MM.1S (cell line): ENCODE measurements around the gene MORN4.

Experiments used
- DNase-seq: peaks from one replicate; pipeline ENCODE4 v3.0.0-alpha.2; 2015
- H2AFZ ChIP-seq: fragments of 300-600 bp; sonication (generic); 2 replicates; pipeline ENCODE4 v1.6.0; 2016; ENCODE audit warnings: antibody characterized with exemption, low read length
- H3F3A ChIP-seq: fragments of 300-600 bp; sonication (generic); 2 replicates; pipeline ENCODE4 v1.6.1; 2016; ENCODE audit warnings: mild to moderate bottlenecking, antibody characterized with exemption, low read length, moderate library complexity, mixed read lengths; ENCODE audit not compliant: insufficient read depth
- H3K27ac ChIP-seq: fragments of 300-600 bp; sonication (generic); 2 replicates; pipeline ENCODE4 v1.5.1; 2016; ENCODE audit warnings: mild to moderate bottlenecking, low read length
- H3K27me3 ChIP-seq: fragments of 300-600 bp; sonication (generic); replicated peaks from 2 replicates; pipeline ENCODE4 v1.6.0; 2016; ENCODE audit warnings: low read length; ENCODE audit not compliant: insufficient read depth
- H3K36me3 ChIP-seq: fragments of 300-600 bp; sonication (generic); replicated peaks from 2 replicates; pipeline ENCODE4 v1.6.1; 2016; ENCODE audit warnings: mild to moderate bottlenecking, low read length, mixed read lengths; ENCODE audit not compliant: insufficient read depth
- H3K4me1 ChIP-seq: fragments of 300-600 bp; sonication (generic); 2 replicates; pipeline ENCODE4 v1.6.1; 2016; ENCODE audit warnings: low read length, mixed read lengths
- H3K4me2 ChIP-seq: fragments of 300-600 bp; sonication (generic); 2 replicates; pipeline ENCODE4 v1.6.0; 2016; ENCODE audit warnings: low read depth, low read length
- H3K4me3 ChIP-seq: fragments of 300-600 bp; sonication (generic); 2 replicates; pipeline ENCODE4 v1.5.1; 2016; ENCODE audit warnings: low read length, mixed read lengths
- H3K79me2 ChIP-seq: fragments of 300-600 bp; sonication (generic); 2 replicates; pipeline ENCODE4 v1.6.1; 2016; ENCODE audit warnings: mixed run types, low read length, mixed read lengths
- H3K9ac ChIP-seq: fragments of 300-600 bp; sonication (generic); 2 replicates; pipeline ENCODE4 v1.6.1; 2016; ENCODE audit warnings: low read length, mixed read lengths
- H3K9me2 ChIP-seq: fragments of 300-600 bp; sonication (generic); replicated peaks from 2 replicates; pipeline ENCODE4 v1.6.1; 2016; ENCODE audit warnings: mild to moderate bottlenecking, low read length, mixed read lengths; ENCODE audit not compliant: insufficient read depth
- H3K9me3 ChIP-seq: fragments of 300-600 bp; sonication (generic); replicated peaks from 2 replicates; pipeline ENCODE4 v1.6.1; 2016; ENCODE audit warnings: mild to moderate bottlenecking, low read length, mixed read lengths; ENCODE audit not compliant: insufficient read depth
- H4K20me1 ChIP-seq: fragments of 300-600 bp; sonication (generic); 2 replicates; pipeline ENCODE4 v1.6.1; 2016; ENCODE audit warnings: mild to moderate bottlenecking, low read length, moderate library complexity, mixed read lengths; ENCODE audit not compliant: insufficient read depth
- EZH2 ChIP-seq: fragments of 300-600 bp; sonication (generic); optimal IDR thresholded peaks from 2 replicates; pipeline ENCODE3; 2017; ENCODE audit warnings: low read depth, mild to moderate bottlenecking, antibody characterized with exemption, low read length, mixed read lengths
- EZH2phosphoT487 ChIP-seq: fragments of 300-600 bp; sonication (generic); IDR thresholded peaks from 2 replicates; pipeline ENCODE4 v1.6.1; 2018; ENCODE audit warnings: antibody characterized with exemption, low read length
- TF ChIP-seq, protein P1 (sequence below): fragments of 300-600 bp; sonication (generic); IDR thresholded peaks from 2 replicates; pipeline ENCODE4 v1.5.1; 2016; ENCODE audit warnings: antibody characterized with exemption, low read length, mixed read lengths

Gene MORN4

DNA sequence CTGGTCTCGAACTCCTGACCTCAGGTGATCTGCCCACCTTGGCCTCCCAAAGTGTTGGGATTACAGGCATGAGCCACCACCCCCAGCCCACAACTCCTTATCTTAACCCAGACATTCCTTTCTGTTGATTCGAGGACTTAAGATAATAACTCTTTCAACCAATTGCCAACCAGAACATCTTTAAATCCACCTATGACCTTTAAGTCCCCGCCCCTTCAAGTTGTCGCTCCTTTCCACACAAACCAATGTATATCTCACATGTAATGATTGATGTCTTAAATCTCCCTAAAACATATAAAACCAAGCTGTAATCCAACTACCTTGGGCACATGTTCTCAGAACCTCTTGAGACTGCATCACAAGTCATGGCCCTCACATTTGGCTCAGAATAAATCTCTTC is 68.5 kb downstream of the MORN4 start:
- Histone ChIP-seq H2AFZ (no peak overlapping the region), H3K9me2 (no peaks in the 10 kb centered on the region), H4K20me1 (no peaks in the 10 kb centered on the region), H3K4me1 (no peaks in the 10 kb centered on the region), H3K9ac (no peak overlapping the region), H3K27me3 (no peaks in the 10 kb centered on the region), H3F3A (no peaks in the 10 kb centered on the region), H3K4me2 (no peak overlapping the region), H3K4me3 (no peak overlapping the region), H3K79me2 (no peaks in the 10 kb centered on the region), H3K36me3 (no peaks in the 10 kb centered on the region), H3K27ac (no peak overlapping the region), H3K9me3 (no peaks in the 10 kb centered on the region)
- DNase-seq, result no peak
- TF ChIP-seq EZH2phosphoT487, result no peak
- TF ChIP-seq, protein P1, sequence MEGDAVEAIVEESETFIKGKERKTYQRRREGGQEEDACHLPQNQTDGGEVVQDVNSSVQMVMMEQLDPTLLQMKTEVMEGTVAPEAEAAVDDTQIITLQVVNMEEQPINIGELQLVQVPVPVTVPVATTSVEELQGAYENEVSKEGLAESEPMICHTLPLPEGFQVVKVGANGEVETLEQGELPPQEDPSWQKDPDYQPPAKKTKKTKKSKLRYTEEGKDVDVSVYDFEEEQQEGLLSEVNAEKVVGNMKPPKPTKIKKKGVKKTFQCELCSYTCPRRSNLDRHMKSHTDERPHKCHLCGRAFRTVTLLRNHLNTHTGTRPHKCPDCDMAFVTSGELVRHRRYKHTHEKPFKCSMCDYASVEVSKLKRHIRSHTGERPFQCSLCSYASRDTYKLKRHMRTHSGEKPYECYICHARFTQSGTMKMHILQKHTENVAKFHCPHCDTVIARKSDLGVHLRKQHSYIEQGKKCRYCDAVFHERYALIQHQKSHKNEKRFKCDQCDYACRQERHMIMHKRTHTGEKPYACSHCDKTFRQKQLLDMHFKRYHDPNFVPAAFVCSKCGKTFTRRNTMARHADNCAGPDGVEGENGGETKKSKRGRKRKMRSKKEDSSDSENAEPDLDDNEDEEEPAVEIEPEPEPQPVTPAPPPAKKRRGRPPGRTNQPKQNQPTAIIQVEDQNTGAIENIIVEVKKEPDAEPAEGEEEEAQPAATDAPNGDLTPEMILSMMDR, result no peak
- no peak for TF ChIP-seq EZH2
